GM19397 (cell line): Measurements from ENCODE around the gene ANKRD13C.
"Not testable (repeated sequence)": the region's sequence is repeated elsewhere in the genome, so short reads cannot be mapped to it uniquely, and the experiment has no call there.

Experiments
- ATAC-seq: cut with Tn5 transposase; IDR thresholded peaks from one replicate; pipeline ENCODE4 v1.9.1; 2021; ENCODE audit warnings: mild to moderate bottlenecking, moderate library complexity; ENCODE audit not compliant: unreplicated experiment

Gene ANKRD13C

GRCh38 chr1:70361727-70362398 lies 7.3 kb upstream of the ANKRD13C start:
- no peak for ATAC-seq

DNA sequence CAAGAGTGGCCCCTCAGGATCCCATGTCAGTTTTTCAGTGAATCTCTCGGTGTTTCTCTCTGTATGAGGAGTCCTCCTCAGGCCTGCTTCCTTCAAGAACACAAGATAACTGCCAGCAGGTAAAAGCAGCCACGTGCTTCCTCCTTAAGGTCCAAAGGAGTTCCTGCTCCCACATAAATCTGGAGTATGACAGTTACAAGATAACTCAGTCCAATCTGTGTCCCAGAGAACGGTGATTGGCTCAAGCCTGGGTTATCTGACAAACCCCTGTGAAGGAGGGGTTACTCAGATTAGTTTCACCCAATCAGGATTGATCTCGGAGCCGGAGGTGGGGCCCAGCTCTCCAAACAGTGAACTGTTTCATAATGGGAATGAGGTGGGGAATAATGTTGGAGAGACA lies 5.8 kb upstream of the ANKRD13C start:
- no peak for ATAC-seq

DNA sequence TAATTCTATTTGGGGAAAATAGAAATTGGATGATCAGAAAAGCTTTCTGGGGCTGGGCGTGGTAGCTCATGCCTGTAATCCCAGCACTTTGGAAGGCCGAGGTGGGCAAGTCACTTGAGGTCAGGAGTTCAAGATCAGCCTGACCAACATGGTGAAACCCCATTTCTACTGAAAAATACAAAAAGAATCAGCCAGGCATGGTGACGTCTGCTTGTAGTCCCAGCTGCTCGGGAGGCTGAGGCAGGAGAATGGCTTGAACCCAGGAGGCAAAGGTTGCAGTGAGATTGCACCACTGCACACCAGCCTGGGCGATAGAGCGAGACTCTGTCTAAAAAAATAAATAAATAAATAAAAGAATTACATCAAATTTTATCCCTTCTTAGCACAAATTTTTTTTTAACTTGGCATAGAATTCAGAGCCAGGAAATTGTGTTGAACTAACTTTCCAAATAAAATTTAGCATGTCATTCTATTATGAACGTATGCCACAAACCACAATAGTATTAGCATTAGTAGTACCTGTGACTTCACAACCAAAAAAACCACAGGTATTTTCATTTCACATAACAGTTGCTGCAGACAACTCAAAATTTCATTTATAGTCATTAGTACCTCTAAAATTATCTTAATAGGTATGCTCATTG lies 4.5 kb upstream of the ANKRD13C start:
- no peak for ATAC-seq

DNA sequence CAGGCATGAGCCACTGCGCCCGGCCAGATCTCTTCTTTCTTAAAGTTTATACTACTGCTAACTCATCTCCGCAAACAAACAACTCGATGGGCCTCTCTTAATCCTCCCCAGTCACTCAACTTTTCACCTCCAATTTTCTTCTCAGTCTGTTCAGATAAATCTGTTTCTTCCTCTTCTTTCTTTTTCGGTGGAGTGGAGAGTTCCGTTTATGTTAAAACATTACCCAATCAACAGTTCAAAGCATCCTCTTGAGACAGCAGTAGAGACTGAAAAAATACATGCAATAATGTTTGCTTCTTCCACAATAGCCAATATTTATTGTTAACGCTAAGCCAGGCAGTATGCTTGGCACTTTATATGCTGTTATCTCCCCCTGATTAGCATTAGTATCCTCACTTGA lies 1.4 kb upstream of the ANKRD13C start:
- no peak for ATAC-seq

DNA sequence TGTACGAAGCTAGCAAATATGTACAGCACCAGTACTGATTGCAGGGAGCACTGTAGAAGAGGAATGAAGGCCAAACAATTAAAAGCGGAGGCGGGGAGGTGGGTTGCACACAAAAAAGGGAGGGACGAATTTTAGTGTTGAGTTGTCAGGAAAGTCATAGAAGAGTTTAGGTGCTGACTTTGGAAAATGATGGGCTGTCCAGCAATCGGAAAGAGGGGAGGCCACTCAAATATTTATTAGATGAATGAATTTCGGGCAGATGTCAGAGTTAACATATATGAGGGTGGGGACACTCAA lies 537 bp upstream of the ANKRD13C start:
- no peak for ATAC-seq

- peak; percentile 25 for ATAC-seq
Observed at GRCh38 chr1:70353601-70354331, 756 bp downstream of the ANKRD13C start.

DNA sequence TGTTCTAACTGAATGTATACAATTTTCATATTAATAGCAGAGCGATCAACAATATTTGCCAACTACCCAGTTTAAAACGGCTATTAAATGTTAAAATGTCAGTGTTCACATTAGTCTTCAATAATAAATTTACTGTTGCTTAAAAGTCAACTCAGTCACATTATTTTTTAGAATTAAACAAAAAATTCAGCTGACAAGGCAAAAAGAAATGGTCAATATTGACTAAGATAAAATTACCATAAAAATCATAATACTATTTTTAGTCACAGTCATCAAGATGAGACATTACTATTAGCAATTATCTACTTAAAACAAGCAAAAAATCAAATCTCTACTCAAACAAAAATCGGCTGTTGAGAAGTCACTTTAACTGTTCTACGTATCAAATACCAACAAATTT lies 1.5 kb downstream of the ANKRD13C start:
- ATAC-seq, result no peak

DNA sequence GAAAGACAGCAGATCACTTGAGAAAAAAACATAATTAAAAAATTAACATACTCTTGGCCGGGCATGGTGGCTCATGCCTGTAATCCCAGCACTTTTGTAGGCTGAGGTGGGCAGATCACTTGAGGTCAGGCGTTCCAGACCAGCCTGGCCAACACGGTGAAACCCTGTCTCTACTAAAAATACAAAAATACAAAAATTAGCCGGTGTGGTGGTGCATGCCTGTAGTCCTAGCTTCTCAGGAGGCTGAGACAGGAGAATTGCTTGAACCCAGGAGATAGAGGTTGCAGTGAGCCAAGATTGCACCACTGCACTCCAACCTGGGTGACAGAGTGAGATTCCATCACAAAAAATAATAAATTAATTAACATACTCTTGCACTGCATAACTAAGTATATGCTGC lies 4.7 kb downstream of the ANKRD13C start:
- not testable (repeated sequence) for ATAC-seq

- no peak for ATAC-seq
Observed at GRCh38 chr1:70348399-70349165, 5.9 kb downstream of the ANKRD13C start.

DNA sequence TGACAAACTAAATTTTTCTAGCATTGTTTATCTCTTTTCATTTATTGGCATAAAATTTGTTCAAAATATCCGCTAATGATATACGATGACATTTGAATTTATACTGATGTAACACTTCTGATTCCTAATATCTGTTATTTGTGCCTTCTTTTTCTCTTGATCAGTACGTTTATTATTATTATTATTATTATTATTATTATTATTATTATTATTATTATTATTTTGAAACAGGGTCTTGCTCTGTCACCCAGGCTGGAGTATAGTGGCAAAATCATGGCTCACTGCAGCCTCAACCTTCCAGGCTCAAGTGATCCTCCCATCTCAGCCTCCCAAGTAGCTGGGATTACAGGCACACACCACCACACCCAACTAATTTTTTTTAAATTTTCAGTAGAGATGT lies 14.9 kb downstream of the ANKRD13C start:
- not testable (repeated sequence) for ATAC-seq

DNA sequence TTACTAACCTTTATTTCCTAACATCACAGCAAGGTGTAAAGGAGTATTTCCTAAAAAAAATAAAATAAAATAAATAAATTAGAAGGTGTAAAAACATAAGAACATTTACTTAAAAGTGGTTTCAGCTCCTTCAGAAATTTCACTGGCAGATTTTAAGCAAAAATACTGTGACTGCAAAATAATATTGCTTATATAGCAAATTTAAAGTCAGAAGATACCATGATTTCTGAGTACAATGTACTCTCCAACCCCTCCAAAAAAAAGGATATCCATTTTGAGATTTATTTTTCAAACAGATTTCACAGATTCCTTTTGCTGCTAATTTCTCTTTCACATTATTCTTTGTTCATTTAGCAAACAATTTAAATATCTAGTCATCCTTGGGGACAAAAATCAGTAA lies 18.5 kb downstream of the ANKRD13C start:
- ATAC-seq, result no peak

GRCh38 chr1:70334436-70334835 lies 20.1 kb downstream of the ANKRD13C start:
- ATAC-seq, result no peak

DNA sequence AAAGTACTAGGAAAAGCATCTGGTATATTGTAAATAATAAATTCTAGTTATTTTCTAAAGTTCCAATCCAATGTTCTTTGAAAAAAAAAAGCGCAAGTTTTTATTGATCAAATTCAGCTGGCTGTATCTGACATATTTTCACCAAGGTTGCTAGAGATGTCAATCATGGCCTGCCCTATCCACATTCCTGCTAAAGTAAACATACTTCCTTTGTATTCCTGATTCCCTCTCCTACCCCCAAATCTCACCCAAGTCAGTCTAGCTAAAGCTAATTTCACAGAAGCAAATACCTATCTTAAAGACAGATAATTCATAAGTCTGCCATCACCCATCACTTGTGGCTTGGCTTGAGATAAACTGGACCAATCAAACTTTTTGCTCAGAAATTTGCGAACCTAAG lies 21.3 kb downstream of the ANKRD13C start:
- ATAC-seq, result no peak

GRCh38 chr1:70331962-70332361 lies 22.6 kb downstream of the ANKRD13C start:
- no peak for ATAC-seq

DNA sequence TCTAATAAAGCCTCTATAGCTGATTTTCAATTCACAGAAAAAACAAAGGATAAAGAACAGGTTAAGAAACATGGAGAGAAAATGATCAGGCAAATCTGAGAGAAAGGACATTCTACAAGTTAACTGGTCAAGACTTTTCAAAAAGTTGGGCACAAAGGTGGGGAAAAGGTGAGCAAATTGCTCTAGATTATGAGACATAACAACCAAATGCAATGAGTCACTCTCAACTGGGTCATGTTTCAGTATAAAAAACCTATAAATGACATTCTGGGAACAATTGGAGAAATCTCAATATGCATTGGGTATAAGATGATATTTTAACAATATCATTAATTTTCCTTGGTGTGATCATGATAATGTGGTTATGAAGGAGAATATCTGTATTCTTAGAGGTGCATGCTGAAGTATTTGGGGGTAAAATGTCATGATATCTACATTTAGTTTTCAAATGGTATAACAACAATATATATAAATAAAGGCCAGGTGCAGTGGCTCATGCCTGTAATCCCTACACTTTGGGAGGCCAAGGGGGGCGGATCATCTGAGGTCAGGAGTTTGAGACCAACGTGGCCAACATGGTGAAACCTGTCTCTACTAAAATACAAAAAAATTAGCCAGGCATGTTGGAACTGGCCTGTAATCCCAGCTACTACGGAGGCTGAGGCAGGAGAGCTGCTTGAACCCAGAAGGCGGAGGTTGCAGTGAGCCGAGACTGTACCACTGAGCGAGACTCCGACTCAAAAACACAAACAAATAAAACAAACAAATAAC lies 27.0 kb downstream of the ANKRD13C start:
- ATAC-seq, result no peak

GRCh38 chr1:70324683-70325082 lies 29.8 kb downstream of the ANKRD13C start:
- no peak for ATAC-seq

DNA sequence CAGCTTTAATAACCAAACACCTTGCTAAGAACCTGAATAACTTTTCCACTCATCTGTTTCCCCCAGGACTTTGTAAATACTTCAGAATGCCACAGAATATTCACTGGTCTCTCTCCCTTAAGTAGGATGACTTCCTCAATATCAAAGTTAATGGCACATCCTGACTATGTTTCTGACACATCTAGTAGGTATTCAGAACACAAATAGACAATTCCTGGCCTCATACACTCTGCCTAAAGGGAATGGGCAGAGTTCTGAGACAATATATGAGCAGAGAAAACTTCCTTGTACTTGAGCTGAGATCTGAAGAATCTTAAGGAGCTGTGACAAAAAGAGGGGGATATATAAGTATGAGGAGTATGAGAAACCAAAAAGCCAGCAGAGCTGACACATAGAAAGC lies 34.8 kb downstream of the ANKRD13C start:
- no peak for ATAC-seq

DNA sequence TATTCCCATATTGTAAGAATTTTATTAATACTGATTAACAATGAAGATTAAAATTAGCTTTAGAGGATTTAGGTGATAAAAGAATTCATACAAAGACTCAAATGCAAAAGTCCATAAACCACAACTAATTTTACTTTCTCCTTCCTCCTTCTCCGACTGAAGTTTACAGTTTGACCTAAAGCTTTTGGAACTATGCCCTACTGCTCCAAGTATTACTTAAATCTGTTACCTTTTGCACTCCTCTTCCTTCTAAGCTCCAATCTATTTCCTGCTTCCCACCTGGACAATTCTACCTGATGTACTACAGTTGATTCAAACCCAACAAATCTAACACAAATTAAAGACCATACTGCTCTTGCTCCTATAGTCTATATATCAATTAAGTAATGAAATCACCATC lies 36.3 kb downstream of the ANKRD13C start:
- ATAC-seq, result no peak

DNA sequence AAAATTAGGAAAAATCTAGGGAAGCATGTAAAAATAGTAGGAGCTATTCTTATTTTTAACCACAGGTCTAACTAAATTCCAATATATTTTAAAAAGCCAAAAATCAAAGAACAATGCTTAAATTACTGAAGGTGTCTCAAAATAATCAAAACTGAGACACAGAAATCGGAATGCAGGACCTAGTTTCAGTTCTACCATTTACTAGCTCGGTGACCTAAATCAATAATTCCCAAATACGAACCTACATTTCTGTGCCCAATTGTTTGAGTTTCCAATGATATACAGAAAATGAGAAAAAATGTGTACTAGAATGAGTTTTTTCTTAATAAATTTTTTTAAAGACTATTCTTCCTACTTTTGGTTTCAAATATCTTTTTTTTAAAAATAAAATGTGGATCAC lies 37.4 kb downstream of the ANKRD13C start:
- ATAC-seq, result no peak

GRCh38 chr1:70315782-70316181 lies 38.7 kb downstream of the ANKRD13C start:
- no peak for ATAC-seq
